Myometrial cell (primary cell): ENCODE results near the gene OR51D1. TPM values are rescaled to one million over a fixed set of nuclear protein-coding genes. Genes with fewer than 3 reads are reported as not detected.

Source experiments
- total RNA-seq: library from RNA; depleted of rRNA; stranded (reverse); fragments of >200 nt; gene quantifications from 2 replicates; pipeline ENCODE4 v1.2.3, GENCODE V29; 2015

OR51D1 gene, protein sequence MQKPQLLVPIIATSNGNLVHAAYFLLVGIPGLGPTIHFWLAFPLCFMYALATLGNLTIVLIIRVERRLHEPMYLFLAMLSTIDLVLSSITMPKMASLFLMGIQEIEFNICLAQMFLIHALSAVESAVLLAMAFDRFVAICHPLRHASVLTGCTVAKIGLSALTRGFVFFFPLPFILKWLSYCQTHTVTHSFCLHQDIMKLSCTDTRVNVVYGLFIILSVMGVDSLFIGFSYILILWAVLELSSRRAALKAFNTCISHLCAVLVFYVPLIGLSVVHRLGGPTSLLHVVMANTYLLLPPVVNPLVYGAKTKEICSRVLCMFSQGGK
- not detected in 2 replicates for total RNA-seq

GRCh38 chr11:4636962-4637661 lies at the start of gene OR51D1:
Gene OR51D1 (plus strand): TSS chr11:4637477. CDS start chr11:4639791, 2,314 bp downstream.

GRCh38 chr11:4593739-4594138 lies 43.5 kb upstream of the OR51D1 start, which contains the start of gene OR52I1:
Gene OR52I1 (plus strand): TSS chr11:4594039. CDS start chr11:4594039, 0 bp downstream.

DNA sequence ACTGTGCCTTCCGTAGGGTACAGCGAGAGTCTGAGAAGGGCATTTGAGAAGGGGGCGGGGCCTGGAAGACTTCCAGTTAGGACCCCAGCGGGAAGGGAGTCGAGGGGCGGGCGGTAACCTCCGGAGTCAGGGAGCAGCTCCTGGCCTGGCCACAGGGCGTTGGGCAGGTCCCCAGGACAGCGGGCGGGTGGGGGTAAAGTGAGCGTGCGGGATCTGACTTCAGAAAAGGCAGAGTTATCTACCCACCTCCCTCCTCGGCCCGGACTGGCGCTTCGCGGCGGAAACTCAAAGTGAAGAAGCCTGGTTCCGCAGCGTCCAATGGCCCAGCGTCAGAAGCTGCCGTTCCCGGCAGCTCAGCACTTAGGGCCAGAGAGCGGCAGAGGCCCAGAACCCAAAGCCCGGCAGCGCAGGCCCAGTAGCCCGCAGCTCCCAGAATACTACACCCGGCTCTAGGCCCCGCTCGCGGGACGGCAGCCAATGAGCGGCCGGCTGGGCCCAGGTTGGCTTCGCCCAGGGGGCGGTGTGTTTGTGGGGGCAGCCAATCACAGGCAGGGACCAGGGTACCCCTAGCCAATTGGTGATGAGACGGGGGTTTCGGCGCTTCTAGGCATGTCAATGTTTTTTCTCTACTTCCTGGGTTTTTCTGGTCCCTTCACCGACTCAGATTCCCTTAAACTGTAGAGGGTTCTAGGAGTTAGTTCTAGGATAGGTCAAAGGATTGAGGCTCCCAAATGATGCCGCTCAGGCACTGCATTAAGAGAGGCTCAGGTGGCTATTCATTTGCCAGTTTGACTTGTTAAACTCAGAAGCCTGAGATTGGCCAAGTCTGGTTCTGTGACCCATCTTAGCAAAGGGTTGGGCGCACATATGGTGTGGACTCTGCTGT lies 29.3 kb upstream of the OR51D1 start, which contains the start of gene TRIM68:
Gene TRIM68, minus strand, starts transcription at position 451 of the 886 bp plus-strand sequence. CDS start 2,727 bp downstream, outside the sequence.

GRCh38 chr11:4643682-4644081 lies 6.4 kb downstream of the OR51D1 start, which contains the start of gene OR51E1:
Gene OR51E1 (plus strand): TSS chr11:4643982. CDS start chr11:4652527, 8,545 bp downstream.

Other genes with a start within 250 kb of the OR51D1 start
- 11.5 and 18.4 TPM in 2 replicates for gene TRIM21, start 243.8 kb upstream of the OR51D1 start, total RNA-seq
- not detected in 2 replicates for gene OR52K2, start 188.2 kb upstream of the OR51D1 start, total RNA-seq
- gene OR52K1, start 154.8 kb upstream of the OR51D1 start, total RNA-seq: not detected in 2 replicates
- not detected in 2 replicates for gene OR52M1, start 92.3 kb upstream of the OR51D1 start, total RNA-seq
- not detected in 2 replicates for gene OR52I2, start 55.7 kb upstream of the OR51D1 start, total RNA-seq
- not detected in 2 replicates for gene OR52I1, start 43.4 kb upstream of the OR51D1 start, total RNA-seq
- gene TRIM68, start 29.2 kb upstream of the OR51D1 start, total RNA-seq: 10.1 and 13.3 TPM in 2 replicates
- not detected in 2 replicates for gene OR51E1, start 6.5 kb downstream of the OR51D1 start, total RNA-seq
- gene OR51E2, start 60.4 kb downstream of the OR51D1 start, total RNA-seq: under 0.01 TPM in 1 of 2 replicates, not detected in the other
- gene MMP26, start 67.3 kb downstream of the OR51D1 start, total RNA-seq: not detected in 2 replicates
- gene OR51F1, start 132.5 kb downstream of the OR51D1 start, total RNA-seq: not detected in 2 replicates
- gene OR52R1, start 166.9 kb downstream of the OR51D1 start, total RNA-seq: not detected in 2 replicates
- gene OR51F2, start 183.8 kb downstream of the OR51D1 start, total RNA-seq: not detected in 2 replicates
- not detected in 2 replicates for gene OR51S1, start 211.7 kb downstream of the OR51D1 start, total RNA-seq
- not detected in 2 replicates for gene OR51T1, start 244.4 kb downstream of the OR51D1 start, total RNA-seq